ENCODE data around the gene RNF5. TPM values are rescaled to one million over a fixed set of nuclear protein-coding genes. Genes with fewer than 3 reads are reported as not detected.

Gene RNF5, protein sequence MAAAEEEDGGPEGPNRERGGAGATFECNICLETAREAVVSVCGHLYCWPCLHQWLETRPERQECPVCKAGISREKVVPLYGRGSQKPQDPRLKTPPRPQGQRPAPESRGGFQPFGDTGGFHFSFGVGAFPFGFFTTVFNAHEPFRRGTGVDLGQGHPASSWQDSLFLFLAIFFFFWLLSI
- total RNA-seq = 39.7 and 41.8 TPM in 2 replicates

DNA sequence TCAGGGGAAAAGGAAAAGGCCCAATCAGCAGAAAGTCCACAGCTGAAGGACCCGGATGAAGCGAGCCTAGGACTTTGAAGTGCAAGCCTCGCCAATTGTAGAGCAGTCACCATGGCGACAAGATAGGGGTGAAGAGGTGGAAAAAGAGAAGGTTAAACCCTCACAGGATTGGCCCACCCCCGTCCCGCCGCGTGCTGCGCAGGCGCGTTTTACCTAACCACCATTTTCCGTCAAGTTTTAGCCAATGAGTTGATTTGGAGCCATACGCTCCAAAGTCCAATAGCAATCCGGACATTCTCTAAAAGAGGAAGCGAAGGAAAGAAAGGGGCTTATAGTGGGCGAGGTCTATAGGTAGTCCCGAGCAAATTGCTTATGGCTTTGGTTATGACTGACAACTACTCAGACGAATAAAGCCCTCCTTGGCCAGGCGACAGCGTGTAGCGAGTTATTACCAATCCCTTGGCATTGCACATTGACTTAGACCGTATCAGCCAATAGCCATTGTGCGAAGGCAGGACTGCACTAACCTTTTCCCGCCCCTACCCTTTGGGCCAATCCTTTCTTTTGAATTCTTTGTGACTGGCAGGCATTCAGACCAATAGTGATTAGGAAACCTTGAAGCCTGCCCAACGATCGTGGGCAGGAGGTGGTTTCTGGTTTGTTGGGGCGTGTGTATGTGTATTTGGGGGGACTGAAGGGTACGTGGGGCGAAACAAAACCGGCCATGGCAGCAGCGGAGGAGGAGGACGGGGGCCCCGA, at the start of gene RNF5:
Gene RNF5 (plus strand): TSS at position 618 of the 759 bp plus-strand sequence. CDS start 107 bp downstream, at position 725.
- Mint-ChIP-seq H3K27me3 (no peaks in the 10 kb centered on the region), H3K27ac (peak within 1 kb of the TSS; percentile 99), H3K36me3 (ENCODE audit: low read depth) (peaks cover 48% of the 10 kb centered on the region), H3K9me3 (no peaks in the 10 kb centered on the region), H3K4me1 (peaks cover 54% of the 10 kb centered on the region), H3K4me3 (peak within 1 kb of the TSS; percentile 96)
- CTCF ChIA-PET = interaction anchor here (1.4 kb wide), 1 partner anchor 59 kb away, joined by 4 read pairs; no protein-coding TSS in a partner anchor
- TF ChIP-seq, protein P1, sequence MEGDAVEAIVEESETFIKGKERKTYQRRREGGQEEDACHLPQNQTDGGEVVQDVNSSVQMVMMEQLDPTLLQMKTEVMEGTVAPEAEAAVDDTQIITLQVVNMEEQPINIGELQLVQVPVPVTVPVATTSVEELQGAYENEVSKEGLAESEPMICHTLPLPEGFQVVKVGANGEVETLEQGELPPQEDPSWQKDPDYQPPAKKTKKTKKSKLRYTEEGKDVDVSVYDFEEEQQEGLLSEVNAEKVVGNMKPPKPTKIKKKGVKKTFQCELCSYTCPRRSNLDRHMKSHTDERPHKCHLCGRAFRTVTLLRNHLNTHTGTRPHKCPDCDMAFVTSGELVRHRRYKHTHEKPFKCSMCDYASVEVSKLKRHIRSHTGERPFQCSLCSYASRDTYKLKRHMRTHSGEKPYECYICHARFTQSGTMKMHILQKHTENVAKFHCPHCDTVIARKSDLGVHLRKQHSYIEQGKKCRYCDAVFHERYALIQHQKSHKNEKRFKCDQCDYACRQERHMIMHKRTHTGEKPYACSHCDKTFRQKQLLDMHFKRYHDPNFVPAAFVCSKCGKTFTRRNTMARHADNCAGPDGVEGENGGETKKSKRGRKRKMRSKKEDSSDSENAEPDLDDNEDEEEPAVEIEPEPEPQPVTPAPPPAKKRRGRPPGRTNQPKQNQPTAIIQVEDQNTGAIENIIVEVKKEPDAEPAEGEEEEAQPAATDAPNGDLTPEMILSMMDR (IDR thresholded peaks at IDR 0.05) = no peak
- intact Hi-C loops (cut with micrococcal nuclease) = loop anchor here (1.0 to 10.0 kb wide), 8 partner anchors 12 to 1561 kb away; partner anchors contain the start of genes C6orf47, CSNK2B, FKBPL and GPANK1
- POLR2A ChIA-PET = interaction anchor here (0.6 to 5.0 kb wide), 9 partner anchors 13 to 1232 kb away, joined by 3 to 102 read pairs (median 8); partner anchors contain the start of genes ATF6B, FKBPL, GPSM3 and PBX2
- ATAC-seq (ENCODE audit: low read depth) (peak; percentile 82), DNase-seq (peak; percentile 63)

DNA sequence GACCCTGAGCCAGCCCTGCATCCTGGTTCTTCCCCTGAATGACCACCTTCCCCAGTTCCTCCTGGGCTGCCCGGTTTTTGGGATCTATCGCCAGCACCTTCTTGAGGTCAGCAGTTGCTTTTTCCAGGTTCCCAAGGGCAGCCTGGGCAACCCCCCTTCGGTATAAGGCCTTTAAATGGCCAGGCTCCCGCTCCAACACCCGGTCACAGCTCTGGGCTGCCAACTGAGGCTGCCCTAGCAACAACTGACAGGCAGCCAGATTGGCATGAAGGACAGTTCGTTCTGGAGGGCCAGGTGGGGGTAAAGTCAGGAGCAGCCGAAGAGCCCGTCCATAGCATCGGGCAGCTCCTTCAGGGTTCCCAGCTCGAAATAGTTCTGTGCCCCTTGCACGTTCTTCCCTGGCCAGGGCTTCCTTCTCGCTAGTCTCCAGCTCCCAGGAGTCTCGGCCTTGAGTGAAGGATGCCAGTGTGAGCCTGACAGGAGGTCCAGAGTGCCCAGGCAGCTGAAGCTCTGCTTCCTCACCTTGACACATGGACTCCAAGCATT, 49.4 kb upstream of the RNF5 start:
- Mint-ChIP-seq H3K27me3 (no peaks in the 10 kb centered on the region), H3K4me1 (peaks cover 53% of the 10 kb centered on the region), H3K4me3 (peak overlapping the region; percentile 99), H3K36me3 (ENCODE audit: low read depth) (peaks cover 40% of the 10 kb centered on the region), H3K9me3 (no peaks in the 10 kb centered on the region), H3K27ac (peak overlapping the region; percentile 95)
- intact Hi-C loops (cut with micrococcal nuclease) = loop anchor here (1.0 to 5.0 kb wide), 4 partner anchors 61 to 1283 kb away; partner anchors contain the start of genes CSNK2B, EHMT2, LY6G5B and PBX2
- POLR2A ChIA-PET = interaction anchor here (0.5 to 4.3 kb wide), 12 partner anchors 10 to 843 kb away, joined by 3 to 59 read pairs (median 5); partner anchors contain the start of genes AGPAT1, DXO, GPSM3 and PBX2
- no peak for ATAC-seq (ENCODE audit: low read depth)
- TF ChIP-seq, protein P1 (IDR thresholded peaks at IDR 0.05) = no peak
- no peak for DNase-seq
- CTCF ChIA-PET = interaction anchor here (1.0 to 4.3 kb wide), 4 partner anchors 11 to 710 kb away, joined by 3 to 28 read pairs (median 4); partner anchors contain the start of gene TAP2

DNA sequence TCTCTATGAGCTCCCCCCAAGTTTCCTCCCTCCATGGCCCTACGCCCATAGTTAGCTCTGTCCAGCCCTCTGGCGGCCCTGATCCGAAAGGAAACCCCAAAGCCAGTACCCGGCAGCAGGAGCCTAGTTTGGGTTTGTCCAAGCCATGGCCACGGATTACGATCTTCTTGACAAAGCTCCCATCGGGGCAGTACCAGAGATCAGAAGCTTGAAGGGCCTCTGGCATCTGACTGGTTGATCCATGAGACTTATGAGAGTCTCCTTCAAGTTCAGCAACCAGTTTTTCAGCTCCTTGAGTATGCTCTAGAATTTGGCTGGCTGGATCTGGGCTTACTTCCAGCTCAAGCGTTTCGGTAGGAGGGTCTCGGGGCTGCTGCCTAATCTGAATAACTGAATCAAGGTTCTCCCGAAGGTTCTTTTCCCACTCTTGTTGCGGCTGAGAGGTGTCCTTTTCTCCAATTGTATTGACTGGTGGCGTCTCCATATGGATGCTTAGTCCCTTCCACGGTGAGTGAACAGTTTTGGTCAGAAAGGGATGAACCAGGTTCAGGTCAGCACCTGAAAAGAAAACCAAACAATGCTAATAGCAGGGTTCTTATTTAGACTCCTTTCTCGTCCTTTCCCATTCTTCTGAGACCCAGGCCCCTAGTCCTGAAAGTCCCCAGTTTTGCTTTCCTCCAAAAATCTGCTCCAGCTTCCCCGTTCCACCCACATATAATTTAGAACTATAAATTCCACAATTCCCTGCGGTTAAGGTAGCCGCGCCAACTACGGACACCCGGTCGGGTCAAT, 48.7 kb upstream of the RNF5 start:
- TF ChIP-seq, protein P1 (IDR thresholded peaks at IDR 0.05) = no peak
- Mint-ChIP-seq H3K4me1 (peaks cover 47% of the 10 kb centered on the region), H3K27me3 (no peaks in the 10 kb centered on the region), H3K36me3 (ENCODE audit: low read depth) (peaks cover 33% of the 10 kb centered on the region), H3K27ac (peak overlapping the region; percentile 82), H3K4me3 (peak overlapping the region; percentile 90), H3K9me3 (no peaks in the 10 kb centered on the region)
- intact Hi-C loops (cut with micrococcal nuclease) = loop anchor here (1.0 to 5.0 kb wide), 6 partner anchors 25 to 1283 kb away; partner anchors contain the start of genes CSNK2B, LY6G5B, NELFE and PHF1
- POLR2A ChIA-PET = interaction anchor here (0.5 to 4.3 kb wide), 13 partner anchors 48 to 667 kb away, joined by 3 to 59 read pairs (median 4); partner anchors contain the start of genes GPSM3, PBX2 and SKIC2
- CTCF ChIA-PET = interaction anchor here (1.4 to 4.3 kb wide), 2 partner anchors 11 to 23 kb away, joined by 3 to 28 read pairs; no protein-coding TSS in a partner anchor
- DNase-seq (no peak), ATAC-seq (ENCODE audit: low read depth) (no peak)

DNA sequence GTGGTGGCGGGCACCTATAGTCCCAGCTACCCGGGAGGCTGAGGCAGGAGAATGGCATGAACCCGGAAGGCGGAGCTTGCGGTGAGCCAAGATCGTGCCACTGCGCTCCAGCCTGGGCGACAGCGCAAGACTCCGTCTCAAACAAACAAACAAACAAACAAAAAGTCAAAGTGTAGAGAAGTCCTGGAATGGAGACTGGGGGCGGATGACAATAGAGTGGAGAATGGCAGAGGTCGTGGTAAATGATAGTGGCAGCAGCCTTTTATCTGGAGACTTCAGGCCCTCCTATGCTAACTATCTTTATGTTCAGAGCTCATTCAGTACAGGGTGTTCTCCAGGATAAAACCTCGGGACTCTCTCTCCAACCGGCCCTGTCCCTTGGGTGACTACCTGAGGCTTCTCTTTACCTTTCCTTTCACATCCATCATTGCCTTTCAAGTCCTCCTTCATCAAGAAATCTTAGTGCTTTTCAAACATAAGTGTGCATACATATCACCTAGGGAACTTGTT, 46.7 kb upstream of the RNF5 start:
- no peak for DNase-seq
- Mint-ChIP-seq H3K4me1 (peaks cover 39% of the 10 kb centered on the region), H3K4me3 (peak overlapping the region; percentile 36), H3K9me3 (no peaks in the 10 kb centered on the region), H3K27ac (no peak overlapping the region), H3K27me3 (no peaks in the 10 kb centered on the region), H3K36me3 (ENCODE audit: low read depth) (peaks cover 18% of the 10 kb centered on the region)
- CTCF ChIA-PET = no interaction called here
- ATAC-seq (ENCODE audit: low read depth) = no peak
- intact Hi-C loops (cut with micrococcal nuclease) = loop anchor here (2.0 kb wide), 1 partner anchor 173 kb away; the partner anchor contains the start of genes NELFE and SKIC2
- TF ChIP-seq, protein P1 (IDR thresholded peaks at IDR 0.05) = no peak
- POLR2A ChIA-PET = interaction anchor here (3.9 kb wide), 1 partner anchor 65 kb away, joined by 56 read pairs; no protein-coding TSS in a partner anchor

Data from activated B cell treated with CpG ODN at 0.5 μM for 24 hours (primary cell).